HepG2 (cell line): ENCODE data around the gene SPACA4. TPM values are rescaled to one million over a fixed set of nuclear protein-coding genes. Genes with fewer than 3 reads are reported as not detected.

ENCODE experiments used
- AGO2 ChIP-seq: fragments of 200-400 bp; formaldehyde crosslinking; optimal IDR thresholded peaks from 2 replicates; pipeline ENCODE3; 2017; ENCODE audit warnings: mild to moderate bottlenecking, low read depth, low read length, moderate library complexity
- FOXC1 ChIP-seq: sonication (generic); formaldehyde crosslinking; IDR thresholded peaks from 2 replicates; pipeline ENCODE4 v1.8.0; 2022; ENCODE audit warnings: mild to moderate bottlenecking, missing genetic modification reagents, borderline replicate concordance
- GLI4 ChIP-seq: sonication (generic); formaldehyde crosslinking; IDR thresholded peaks from 2 replicates; pipeline ENCODE4 v1.5.1; 2020; ENCODE audit warnings: missing genetic modification reagents, mild to moderate bottlenecking, moderate library complexity, borderline replicate concordance
- HDAC2 ChIP-seq: sonication (generic); formaldehyde crosslinking; IDR thresholded peaks from 2 replicates; pipeline ENCODE4 v1.4.0; 2020; ENCODE audit warnings: missing genetic modification reagents
- KLF13 ChIP-seq: sonication (generic); formaldehyde crosslinking; IDR thresholded peaks from 2 replicates; pipeline ENCODE4 v1.4.0; 2020; ENCODE audit warnings: mild to moderate bottlenecking, missing genetic modification reagents
- MXD4 ChIP-seq: IDR thresholded peaks from 2 replicates; pipeline ENCODE4 v1.6.1; 2016; ENCODE audit warnings: mild to moderate bottlenecking, missing biosample characterization, missing genetic modification reagents
- NAIF1 ChIP-seq: sonication (generic); formaldehyde crosslinking; IDR thresholded peaks from 2 replicates; pipeline ENCODE4 v1.5.0; 2020; ENCODE audit warnings: mild to moderate bottlenecking, missing genetic modification reagents, borderline replicate concordance
- POLR2A ChIP-seq, 2 experiments: IDR thresholded peaks; 2 replicates each; pipeline ENCODE4 v1.6.1; 2011; ENCODE audit warnings: low read depth in 2 of 2, low read length in 2 of 2, mild to moderate bottlenecking in 1 of 2, moderate library complexity in 1 of 2; ENCODE audit not compliant: insufficient read depth in 1 of 2
- PRPF4 ChIP-seq: fragments of 200-400 bp; formaldehyde crosslinking; IDR thresholded peaks from 2 replicates; pipeline ENCODE4 v1.6.1; 2016; ENCODE audit warnings: low read length, low read depth; ENCODE audit not compliant: poor library complexity, severe bottlenecking
- RCOR2 ChIP-seq: IDR thresholded peaks from 2 replicates; pipeline ENCODE4 v1.6.1; 2016; ENCODE audit warnings: missing biosample characterization, missing genetic modification reagents
- RFXAP ChIP-seq: sonication (generic); formaldehyde crosslinking; IDR thresholded peaks from 2 replicates; pipeline ENCODE4 v1.4.0; 2020; ENCODE audit warnings: missing genetic modification reagents, borderline replicate concordance
- SALL2 ChIP-seq: sonication (generic); formaldehyde crosslinking; IDR thresholded peaks from 2 replicates; pipeline ENCODE4 v1.8.1; 2023; ENCODE audit warnings: mild to moderate bottlenecking, missing genetic modification reagents, inconsistent platforms
- ZFP90 ChIP-seq: sonication (generic); formaldehyde crosslinking; IDR thresholded peaks from 2 replicates; pipeline ENCODE4 v1.8.0; 2022; ENCODE audit warnings: missing genetic modification reagents, mild to moderate bottlenecking, inconsistent platforms, borderline replicate concordance
- ZIK1 ChIP-seq: sonication (generic); formaldehyde crosslinking; IDR thresholded peaks from 2 replicates; pipeline ENCODE4 v1.5.0; 2020; ENCODE audit warnings: mild to moderate bottlenecking, low read depth, missing genetic modification reagents, borderline replicate concordance
- ZKSCAN5 ChIP-seq: sonication (generic); formaldehyde crosslinking; IDR thresholded peaks from 2 replicates; pipeline ENCODE4 v1.5.1; 2020; ENCODE audit warnings: mild to moderate bottlenecking, missing genetic modification reagents
- ZMYM4 ChIP-seq: sonication (generic); formaldehyde crosslinking; IDR thresholded peaks from 2 replicates; pipeline ENCODE4 v1.8.1; 2023; ENCODE audit warnings: mild to moderate bottlenecking, missing genetic modification reagents
- ZNF556 ChIP-seq: sonication (generic); formaldehyde crosslinking; IDR thresholded peaks from 2 replicates; pipeline ENCODE4 v1.4.0; 2020; ENCODE audit warnings: mild to moderate bottlenecking, missing genetic modification reagents, borderline replicate concordance
- ZNF776 ChIP-seq: sonication (generic); formaldehyde crosslinking; IDR thresholded peaks from 2 replicates; pipeline ENCODE4 v1.4.0; 2020; ENCODE audit warnings: mild to moderate bottlenecking, missing genetic modification reagents
- polyA plus RNA-seq, 8 experiments: library from polyadenylated mRNA; depleted of rRNA in 3 of 8; stranded (reverse) in 7 of 8; unstranded in 1 of 8; fragments of >200 nt; fragmentation: Illumina TruSeq in 4 of 8; extraction: Trizol in 4 of 8; gene quantifications; 2 replicates each; pipeline versions ENCODE4 v1.2.1 to v1.2.3, GENCODE V29; 2011 to 2016; ENCODE audit warnings: low read depth in 4 of 8, missing spikeins in 1 of 8, mixed read lengths in 1 of 8; ENCODE audit not compliant: insufficient read depth in 1 of 8
- total RNA-seq, 5 experiments: library from RNA; depleted of rRNA; stranded (reverse); fragments of >200 nt; fragmentation: Illumina TruSeq; extraction: Trizol; gene quantifications; 2 replicates each; pipeline ENCODE4 v1.2.3, GENCODE V29; 2016; ENCODE audit warnings: low read depth in 1 of 5
- TF ChIP-seq, protein P1 (sequence below): IDR thresholded peaks from 2 replicates; pipeline ENCODE4 v1.6.1; 2016; ENCODE audit warnings: missing genetic modification reagents, missing compliant biosample characterization
- TF ChIP-seq, protein P2 (sequence below): sonication (generic); formaldehyde crosslinking; IDR thresholded peaks from 2 replicates; pipeline ENCODE4 v1.4.0; 2020; ENCODE audit warnings: missing genetic modification reagents
- TF ChIP-seq, protein P3 (sequence below): sonication (generic); formaldehyde crosslinking; IDR thresholded peaks from 2 replicates; pipeline ENCODE4 v1.8.1; 2023; ENCODE audit warnings: mild to moderate bottlenecking, moderate library complexity, missing genetic modification reagents
- TF ChIP-seq, protein P4 (sequence below): IDR thresholded peaks from 2 replicates; pipeline ENCODE4 v1.6.1; 2016
- TF ChIP-seq, protein P5 (sequence below): IDR thresholded peaks from 2 replicates; pipeline ENCODE4 v1.6.1; 2016; ENCODE audit warnings: low read depth

The SPACA4 gene
- total and polyA plus RNA-seq, 2 of the 13 experiments (the other 11 are each of a cell fraction or from before 2014, with no cell fraction given), result not detected

DNA sequence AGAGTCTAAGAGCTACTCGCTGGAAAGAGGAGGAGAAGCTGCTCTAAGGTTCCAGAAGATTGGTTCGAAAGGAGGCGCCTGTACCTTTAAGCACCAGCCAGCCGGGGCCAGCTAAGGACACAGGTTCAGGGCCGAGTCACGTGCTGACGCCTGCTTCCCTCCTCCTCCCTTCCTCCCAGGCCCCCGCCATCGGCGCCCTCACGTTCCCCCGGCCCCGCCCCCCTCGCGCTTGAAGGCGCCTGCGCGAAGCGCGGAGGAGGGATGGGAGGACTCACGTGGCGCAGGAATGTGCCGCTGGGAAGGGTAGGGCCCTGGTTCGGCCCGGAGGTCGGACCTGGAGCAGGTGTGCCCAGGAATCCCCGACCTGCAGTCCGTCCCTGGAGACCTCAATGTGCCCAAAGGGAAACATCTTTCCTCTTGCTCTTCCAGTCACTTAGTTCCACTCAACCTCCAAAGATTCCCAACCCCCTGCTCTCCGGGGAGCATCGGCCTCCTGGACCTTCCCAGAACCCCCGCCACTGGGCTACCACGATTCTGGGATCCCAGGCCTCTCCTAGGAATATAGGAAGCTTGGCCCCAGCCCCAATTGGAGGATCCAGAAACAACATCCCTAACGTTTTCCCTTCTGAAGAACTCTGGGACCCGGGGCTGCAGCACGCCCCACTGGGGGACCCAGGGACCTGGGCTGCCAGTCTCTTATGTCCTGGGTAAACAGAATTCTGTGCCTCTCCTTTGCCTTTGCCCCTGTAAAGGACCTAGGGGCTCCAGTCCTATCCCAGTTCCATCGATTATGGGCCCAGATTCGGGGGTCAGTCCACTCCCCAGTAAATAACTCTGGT is 28.1 kb downstream of the SPACA4 start (continued):
- TF ChIP-seq ZFP90 (CRISPR knock-in tag) (0 out of 2 replicates have a peak, but pooled peaks have one; percentile 25), ZNF556 (CRISPR knock-in tag) (peak; percentile 68), RCOR2 (CRISPR knock-in tag) (no peak), SALL2 (peak; percentile 47; the same call in 1 of the 2 replicates), HDAC2 (peak; percentile 55; the same call in 1 of the 2 replicates), ZMYM4 (CRISPR knock-in tag) (peak; percentile 53; the same call in 1 of the 2 replicates), MXD4 (CRISPR knock-in tag) (0 out of 2 replicates have a peak, but pooled peaks have one; percentile 30), ZKSCAN5 (CRISPR knock-in tag) (no peak), AGO2 (peak; percentile 56), ZNF776 (CRISPR knock-in tag) (no peak), KLF13 (no peak), ZIK1 (CRISPR knock-in tag) (0 out of 2 replicates have a peak, but pooled peaks have one; percentile 59), GLI4 (CRISPR knock-in tag) (no peak), RFXAP (CRISPR knock-in tag) (peak; percentile 45; the same call in 1 of the 2 replicates), FOXC1 (CRISPR knock-in tag) (peak; percentile 64; the same call in 1 of the 2 replicates), PRPF4 (no peak), NAIF1 (CRISPR knock-in tag) (no peak), POLR2A (IDR thresholded peaks at IDR 0.05; ENCODE audit: insufficient read depth in 1 of 2, low read depth in 2 of 2, low read length in 2 of 2) (peak; percentile 84 to 88)
- TF ChIP-seq, protein P1, sequence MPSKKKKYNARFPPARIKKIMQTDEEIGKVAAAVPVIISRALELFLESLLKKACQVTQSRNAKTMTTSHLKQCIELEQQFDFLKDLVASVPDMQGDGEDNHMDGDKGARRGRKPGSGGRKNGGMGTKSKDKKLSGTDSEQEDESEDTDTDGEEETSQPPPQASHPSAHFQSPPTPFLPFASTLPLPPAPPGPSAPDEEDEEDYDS (CRISPR knock-in tag), result no peak
- TF ChIP-seq, protein P2, sequence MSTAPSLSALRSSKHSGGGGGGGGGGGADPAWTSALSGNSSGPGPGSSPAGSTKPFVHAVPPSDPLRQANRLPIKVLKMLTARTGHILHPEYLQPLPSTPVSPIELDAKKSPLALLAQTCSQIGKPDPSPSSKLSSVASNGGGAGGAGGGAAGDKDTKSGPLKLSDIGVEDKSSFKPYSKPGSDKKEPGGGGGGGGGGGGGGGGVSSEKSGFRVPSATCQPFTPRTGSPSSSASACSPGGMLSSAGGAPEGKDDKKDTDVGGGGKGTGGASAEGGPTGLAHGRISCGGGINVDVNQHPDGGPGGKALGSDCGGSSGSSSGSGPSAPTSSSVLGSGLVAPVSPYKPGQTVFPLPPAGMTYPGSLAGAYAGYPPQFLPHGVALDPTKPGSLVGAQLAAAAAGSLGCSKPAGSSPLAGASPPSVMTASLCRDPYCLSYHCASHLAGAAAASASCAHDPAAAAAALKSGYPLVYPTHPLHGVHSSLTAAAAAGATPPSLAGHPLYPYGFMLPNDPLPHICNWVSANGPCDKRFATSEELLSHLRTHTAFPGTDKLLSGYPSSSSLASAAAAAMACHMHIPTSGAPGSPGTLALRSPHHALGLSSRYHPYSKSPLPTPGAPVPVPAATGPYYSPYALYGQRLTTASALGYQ (CRISPR knock-in tag), result peak; percentile 67; the same call in 1 of the 2 replicates
- TF ChIP-seq, protein P3, sequence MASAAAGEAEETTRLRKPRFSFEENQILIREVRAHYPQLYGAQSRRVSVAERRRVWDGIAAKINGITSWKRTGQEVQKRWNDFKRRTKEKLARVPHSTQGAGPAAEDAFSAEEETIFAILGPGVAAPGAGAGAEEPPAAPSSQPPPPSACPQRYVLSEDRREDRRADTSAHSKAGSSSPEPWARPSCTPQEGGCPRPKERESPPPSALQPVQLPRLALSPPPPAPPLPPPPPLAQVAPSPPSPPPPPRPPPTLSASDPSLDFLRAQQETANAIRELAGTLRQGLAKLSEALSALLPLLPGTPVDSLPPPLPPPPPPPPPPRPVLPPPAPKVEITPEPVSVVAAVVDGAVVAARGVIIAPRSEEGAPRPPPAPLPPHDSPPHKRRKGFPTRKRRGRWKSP (CRISPR knock-in tag), result no peak
- TF ChIP-seq, protein P4, sequence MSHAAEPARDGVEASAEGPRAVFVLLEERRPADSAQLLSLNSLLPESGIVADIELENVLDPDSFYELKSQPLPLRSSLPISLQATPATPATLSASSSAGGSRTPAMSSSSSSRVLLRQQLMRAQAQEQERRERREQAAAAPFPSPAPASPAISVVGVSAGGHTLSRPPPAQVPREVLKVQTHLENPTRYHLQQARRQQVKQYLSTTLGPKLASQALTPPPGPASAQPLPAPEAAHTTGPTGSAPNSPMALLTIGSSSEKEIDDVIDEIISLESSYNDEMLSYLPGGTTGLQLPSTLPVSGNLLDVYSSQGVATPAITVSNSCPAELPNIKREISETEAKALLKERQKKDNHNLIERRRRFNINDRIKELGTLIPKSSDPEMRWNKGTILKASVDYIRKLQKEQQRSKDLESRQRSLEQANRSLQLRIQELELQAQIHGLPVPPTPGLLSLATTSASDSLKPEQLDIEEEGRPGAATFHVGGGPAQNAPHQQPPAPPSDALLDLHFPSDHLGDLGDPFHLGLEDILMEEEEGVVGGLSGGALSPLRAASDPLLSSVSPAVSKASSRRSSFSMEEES (CRISPR knock-in tag), result peak; percentile 90
- TF ChIP-seq, protein P5, sequence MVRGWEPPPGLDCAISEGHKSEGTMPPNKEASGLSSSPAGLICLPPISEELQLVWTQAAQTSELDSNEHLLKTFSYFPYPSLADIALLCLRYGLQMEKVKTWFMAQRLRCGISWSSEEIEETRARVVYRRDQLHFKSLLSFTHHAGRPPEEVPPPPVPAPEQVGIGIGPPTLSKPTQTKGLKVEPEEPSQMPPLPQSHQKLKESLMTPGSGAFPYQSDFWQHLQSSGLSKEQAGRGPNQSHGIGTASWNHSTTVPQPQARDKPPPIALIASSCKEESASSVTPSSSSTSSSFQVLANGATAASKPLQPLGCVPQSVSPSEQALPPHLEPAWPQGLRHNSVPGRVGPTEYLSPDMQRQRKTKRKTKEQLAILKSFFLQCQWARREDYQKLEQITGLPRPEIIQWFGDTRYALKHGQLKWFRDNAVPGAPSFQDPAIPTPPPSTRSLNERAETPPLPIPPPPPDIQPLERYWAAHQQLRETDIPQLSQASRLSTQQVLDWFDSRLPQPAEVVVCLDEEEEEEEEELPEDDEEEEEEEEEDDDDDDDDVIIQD, result 0 out of 2 replicates have a peak, but pooled peaks have one; percentile 32
